ENCODE measurements around the gene CEP20. TPM values are rescaled to one million over a fixed set of nuclear protein-coding genes. Genes with fewer than 3 reads are reported as not detected.
"Not testable (repeated sequence)": the region's sequence is repeated elsewhere in the genome, so short reads cannot be mapped to it uniquely, and the experiment has no call there.

The CEP20 gene
- total RNA-seq, 1 experiment from 2014 or later = 36.9 TPM

DNA sequence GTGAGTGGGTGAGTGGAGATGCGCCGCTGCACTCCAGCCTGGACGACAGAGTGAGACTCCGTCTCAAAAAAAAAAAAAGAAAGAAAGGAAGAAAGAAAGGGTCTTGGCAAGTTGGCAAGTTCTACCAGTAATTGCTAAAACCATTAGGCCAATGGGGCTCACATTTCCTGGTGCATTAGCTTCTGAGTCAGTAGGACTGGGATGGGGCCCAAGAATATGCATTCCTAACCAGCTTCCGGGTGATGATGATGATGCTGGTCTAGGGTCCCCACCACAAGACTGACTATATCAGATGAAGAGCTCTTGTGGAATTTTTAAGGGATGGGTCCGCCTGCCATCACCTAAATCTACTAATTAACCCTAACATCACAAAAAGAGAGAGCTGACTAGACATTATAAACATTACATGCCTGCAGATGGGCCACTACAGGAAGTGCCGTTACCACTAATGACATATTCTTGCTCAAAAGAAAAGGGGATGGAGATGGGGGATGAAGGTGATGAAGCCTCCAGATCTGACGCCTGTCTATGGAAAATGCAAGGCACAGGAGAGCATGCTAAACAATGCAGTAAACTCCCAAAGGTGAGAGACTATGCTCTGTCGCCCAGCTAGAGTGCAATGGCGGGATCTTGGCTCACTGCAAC, 44.6 kb downstream of the CEP20 start:
- no CpG with 5 or more reads among the region's 10 CpGs for WGBS (ENCODE audit: extremely low coverage, insufficient read length, low lambda C conversion rate)
- Histone ChIP-seq H2BK15ac (ENCODE audit: low read depth, low read length) (no peak overlapping the region), H2BK12ac (ENCODE audit: insufficient read length, low read depth, low read length) (no peak overlapping the region), H3K9me3 (ENCODE audit: control insufficient read depth, low read depth, low read length) (no peaks in the 10 kb centered on the region), H3K9ac (ENCODE audit: extremely low read depth, insufficient read length, low read length) (no peak overlapping the region), H2BK120ac (ENCODE audit: low read depth, low read length, poor library complexity, severe bottlenecking) (no peak overlapping the region), H2BK20ac (ENCODE audit: low read depth, low read length, poor library complexity, severe bottlenecking) (no peak overlapping the region), H3K18ac (ENCODE audit: insufficient read length, low read depth, low read length) (no peak overlapping the region), H3K4me2 (ENCODE audit: insufficient read depth, insufficient read length, low read length) (no peak overlapping the region), H3K27me3 (ENCODE audit: insufficient read depth, low read length) (no peaks in the 10 kb centered on the region), H4K20me1 (ENCODE audit: control insufficient read depth, insufficient read depth, insufficient read length) (no peaks in the 10 kb centered on the region), H3K79me2 (ENCODE audit: insufficient read depth, low read length) (no peaks in the 10 kb centered on the region), H3K79me1 (ENCODE audit: insufficient read depth, low read depth, low read length, poor library complexity, severe bottlenecking) (no peaks in the 10 kb centered on the region), H3K56ac (ENCODE audit: insufficient read length, low read depth, low read length) (no peak overlapping the region), H3K4me1 (ENCODE audit: insufficient read depth, low read length) (no peaks in the 10 kb centered on the region), H4K8ac (replicated peaks; ENCODE audit: insufficient read length, low read depth, low read length) (no peak overlapping the region), H3K27ac (ENCODE audit: insufficient read length, low read depth, low read length) (no peak overlapping the region), H3K4ac (ENCODE audit: low read depth, low read length) (no peak overlapping the region), H4K5ac (ENCODE audit: insufficient read length, low read depth, low read length) (no peak overlapping the region), H3K23me2 (ENCODE audit: insufficient read length, low read depth, low read length, poor library complexity, severe bottlenecking) (no peaks in the 10 kb centered on the region), H2AFZ (ENCODE audit: low read length) (no peak overlapping the region), H3T11ph (ENCODE audit: low read length) (no peak overlapping the region), H4K91ac (ENCODE audit: insufficient read length, low read depth, low read length) (no peak overlapping the region), H3K23ac (ENCODE audit: insufficient read length, low read depth, low read length) (no peak overlapping the region), H2BK5ac (ENCODE audit: insufficient read length, low read length) (no peak overlapping the region), H2AK5ac (ENCODE audit: insufficient read length, low read length) (no peak overlapping the region), H3K14ac (ENCODE audit: insufficient read depth, low read length) (no peak overlapping the region)
- no peak for DNase-seq
- H3K27me3 Mint-ChIP-seq (ENCODE audit: low read depth) = peaks cover 6% of the 10 kb centered on the region
- no peaks in the 10 kb centered on the region for H3K9me3 Mint-ChIP-seq
- H3K4me1 Mint-ChIP-seq = no peaks in the 10 kb centered on the region
- H3K27ac Mint-ChIP-seq = no peak overlapping the region; a peak in 1 of 7 replicates
- H3K36me3 Mint-ChIP-seq (ENCODE audit: insufficient read depth in 1 of 3, low read depth in 3 of 3) = no peaks in the 10 kb centered on the region
- H3K4me3 Mint-ChIP-seq = no peak overlapping the region
- TF ChIP-seq, protein P1, sequence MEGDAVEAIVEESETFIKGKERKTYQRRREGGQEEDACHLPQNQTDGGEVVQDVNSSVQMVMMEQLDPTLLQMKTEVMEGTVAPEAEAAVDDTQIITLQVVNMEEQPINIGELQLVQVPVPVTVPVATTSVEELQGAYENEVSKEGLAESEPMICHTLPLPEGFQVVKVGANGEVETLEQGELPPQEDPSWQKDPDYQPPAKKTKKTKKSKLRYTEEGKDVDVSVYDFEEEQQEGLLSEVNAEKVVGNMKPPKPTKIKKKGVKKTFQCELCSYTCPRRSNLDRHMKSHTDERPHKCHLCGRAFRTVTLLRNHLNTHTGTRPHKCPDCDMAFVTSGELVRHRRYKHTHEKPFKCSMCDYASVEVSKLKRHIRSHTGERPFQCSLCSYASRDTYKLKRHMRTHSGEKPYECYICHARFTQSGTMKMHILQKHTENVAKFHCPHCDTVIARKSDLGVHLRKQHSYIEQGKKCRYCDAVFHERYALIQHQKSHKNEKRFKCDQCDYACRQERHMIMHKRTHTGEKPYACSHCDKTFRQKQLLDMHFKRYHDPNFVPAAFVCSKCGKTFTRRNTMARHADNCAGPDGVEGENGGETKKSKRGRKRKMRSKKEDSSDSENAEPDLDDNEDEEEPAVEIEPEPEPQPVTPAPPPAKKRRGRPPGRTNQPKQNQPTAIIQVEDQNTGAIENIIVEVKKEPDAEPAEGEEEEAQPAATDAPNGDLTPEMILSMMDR (conservative IDR thresholded peaks at IDR 0.05) = no peak

DNA sequence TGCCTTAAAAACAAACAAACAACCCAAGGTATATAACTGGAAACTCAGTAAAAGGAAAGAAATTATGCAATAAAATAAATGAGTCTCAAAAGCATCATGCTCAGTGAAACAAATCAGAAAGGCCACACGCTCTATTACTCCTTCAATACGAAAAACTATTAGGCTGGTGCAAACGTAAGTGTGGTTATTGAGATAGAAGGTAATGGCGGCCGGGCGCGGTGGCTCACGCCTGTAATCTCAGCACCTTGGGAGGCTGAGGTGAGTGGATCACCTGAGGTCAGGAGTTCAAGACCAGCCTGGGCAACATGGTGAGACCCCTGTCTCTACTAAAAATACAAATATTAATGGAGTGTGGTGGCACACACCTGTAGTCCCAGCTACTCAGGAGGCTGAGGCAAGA, 49.2 kb downstream of the CEP20 start:
- H3K23ac ChIP-seq (ENCODE audit: insufficient read length, low read depth, low read length); H3K23me2 ChIP-seq (ENCODE audit: insufficient read length, low read depth, low read length, poor library complexity, severe bottlenecking); H3K27me3 Mint-ChIP-seq (ENCODE audit: low read depth); H3K14ac ChIP-seq (ENCODE audit: insufficient read depth, low read length); H3K36me3 Mint-ChIP-seq (ENCODE audit: insufficient read depth in 1 of 3, low read depth in 3 of 3); H3K9me3 Mint-ChIP-seq; H3K27me3 ChIP-seq (ENCODE audit: insufficient read depth, low read length); H3K9ac ChIP-seq (ENCODE audit: extremely low read depth, insufficient read length, low read length); H2AFZ ChIP-seq (ENCODE audit: low read length); H3K79me2 ChIP-seq (ENCODE audit: insufficient read depth, low read length); DNase-seq; H2BK120ac ChIP-seq (ENCODE audit: low read depth, low read length, poor library complexity, severe bottlenecking); H4K8ac ChIP-seq (replicated peaks; ENCODE audit: insufficient read length, low read depth, low read length); H2AK5ac ChIP-seq (ENCODE audit: insufficient read length, low read length); H4K5ac ChIP-seq (ENCODE audit: insufficient read length, low read depth, low read length); H4K91ac ChIP-seq (ENCODE audit: insufficient read length, low read depth, low read length); H3K4me1 ChIP-seq (ENCODE audit: insufficient read depth, low read length); H3T11ph ChIP-seq (ENCODE audit: low read length); H2BK20ac ChIP-seq (ENCODE audit: low read depth, low read length, poor library complexity, severe bottlenecking); H3K9me3 ChIP-seq (ENCODE audit: control insufficient read depth, low read depth, low read length); H3K18ac ChIP-seq (ENCODE audit: insufficient read length, low read depth, low read length); H3K4me3 Mint-ChIP-seq; H2BK12ac ChIP-seq (ENCODE audit: insufficient read length, low read depth, low read length); H3K79me1 ChIP-seq (ENCODE audit: insufficient read depth, low read depth, low read length, poor library complexity, severe bottlenecking); H3K4me2 ChIP-seq (ENCODE audit: insufficient read depth, insufficient read length, low read length); H3K4ac ChIP-seq (ENCODE audit: low read depth, low read length); H3K56ac ChIP-seq (ENCODE audit: insufficient read length, low read depth, low read length); H3K27ac ChIP-seq (ENCODE audit: insufficient read length, low read depth, low read length); H2BK5ac ChIP-seq (ENCODE audit: insufficient read length, low read length); H2BK15ac ChIP-seq (ENCODE audit: low read depth, low read length); H4K20me1 ChIP-seq (ENCODE audit: control insufficient read depth, insufficient read depth, insufficient read length); H3K4me1 Mint-ChIP-seq: not testable (repeated sequence)
- 0 out of 7 replicates have a peak overlapping the region, but pooled peaks of 1 of the 3 experiments have one; percentile 44 for H3K27ac Mint-ChIP-seq
- no CpG with 5 or more reads among the region's 8 CpGs for WGBS (ENCODE audit: extremely low coverage, insufficient read length, low lambda C conversion rate)
